A549 treated with Hydrocortisone at 1 μM for 4 hours (cell line): Measurements from ENCODE around the gene ADCY10. TPM values are rescaled to one million over a fixed set of nuclear protein-coding genes. Genes with fewer than 3 reads are reported as not detected.

Experiments
- total RNA-seq: library from RNA; stranded (reverse); fragments of 200-300 nt; extraction: Qiagen RNA extraction; gene quantifications from 5 replicates; pipeline ENCODE4 v1.2.3, GENCODE V29; 2022

Gene ADCY10
- total RNA-seq = 0.03 to 0.38 TPM (median 0.10 TPM) in 3 of 5 replicates, not detected in the others

GRCh38 chr1:167913895-167914496 is at the start of gene ADCY10:
Gene ADCY10 (minus strand): TSS chr1:167914134. CDS start chr1:167905140, 8,994 bp downstream.

GRCh38 chr1:167936930-167937708 is 23.2 kb upstream of the ADCY10 start, which contains the start of gene MPC2:
Gene MPC2 (minus strand): TSS chr1:167937072. CDS start chr1:167935841, 1,231 bp downstream.

GRCh38 chr1:167936068-167936929 is 22.4 kb upstream of the ADCY10 start, which contains the start of gene DCAF6:
Gene DCAF6 (plus strand): TSS chr1:167936683. CDS start chr1:167936912, 229 bp downstream.

Other genes starting within 250 kb of the ADCY10 start
- 104 to 126 TPM (median 114 TPM) in 5 replicates for gene MPZL1, start 192.2 kb downstream of the ADCY10 start, total RNA-seq
- gene DCAF6, start 22.5 kb upstream of the ADCY10 start, total RNA-seq = 23.8 to 30.3 TPM (median 25.4 TPM) in 5 replicates
- gene MPC2, start 22.9 kb upstream of the ADCY10 start, total RNA-seq = 39.6 to 80.5 TPM (median 74.2 TPM) in 5 replicates
- gene GPR161, start 222.8 kb upstream of the ADCY10 start, total RNA-seq = 10.6 to 19.0 TPM (median 15.0 TPM) in 5 replicates